ENCODE results near the gene MANSC4.

Gene MANSC4

DNA sequence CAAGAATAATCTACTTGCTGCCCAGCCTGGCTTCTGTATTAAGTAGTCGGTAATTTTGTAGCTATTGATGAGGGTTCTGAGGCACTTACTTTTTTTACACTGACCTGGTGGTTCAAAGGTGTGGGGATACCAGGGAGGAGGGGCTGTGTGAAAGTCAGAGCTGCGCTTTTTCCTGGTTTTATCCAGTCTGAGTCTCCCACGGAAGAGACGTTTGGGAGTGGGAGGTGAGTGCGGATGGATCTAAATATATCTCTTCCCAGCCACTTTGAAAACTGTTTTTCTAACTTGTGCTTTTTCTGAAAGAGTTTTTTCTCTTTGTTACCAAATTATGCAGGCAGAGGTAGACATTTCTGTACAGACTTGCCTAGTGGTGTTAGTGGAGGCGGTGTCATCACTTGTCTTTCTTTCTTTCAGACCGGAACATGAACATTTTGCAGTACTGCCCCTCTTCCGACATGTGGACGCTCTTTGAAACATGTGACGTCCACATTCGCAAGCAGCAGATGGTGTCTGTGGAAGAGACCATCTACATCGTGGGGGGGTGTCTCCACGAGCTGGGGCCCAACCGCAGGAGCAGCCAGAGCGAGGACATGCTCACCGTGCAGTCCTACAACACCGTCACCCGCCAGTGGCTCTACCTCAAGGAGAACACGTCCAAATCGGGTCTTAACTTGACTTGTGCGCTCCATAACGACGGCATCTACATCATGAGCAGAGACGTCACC, 17.4 kb upstream of the MANSC4 start:
- no peak for DNase-seq

DNA sequence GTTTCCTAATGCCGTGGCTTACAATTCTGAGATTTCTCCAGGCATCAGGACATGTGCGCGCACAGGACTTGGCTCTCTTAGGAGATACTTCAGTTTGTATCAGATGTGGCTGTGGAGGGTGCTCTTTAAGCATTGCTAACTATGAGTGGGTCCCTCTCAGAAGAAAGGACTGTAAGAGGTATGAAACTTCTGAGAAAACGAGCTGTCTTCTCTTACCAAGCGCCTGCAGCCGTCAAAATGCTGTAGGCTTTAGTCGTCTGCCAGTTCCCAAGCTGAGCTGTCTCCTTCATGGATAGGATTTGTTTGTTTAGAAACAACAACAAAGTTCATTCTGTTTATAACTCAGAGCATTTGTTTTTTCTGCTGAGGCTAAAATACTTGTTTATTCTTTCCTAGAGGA, 16.1 kb upstream of the MANSC4 start:
- DNase-seq = no peak

DNA sequence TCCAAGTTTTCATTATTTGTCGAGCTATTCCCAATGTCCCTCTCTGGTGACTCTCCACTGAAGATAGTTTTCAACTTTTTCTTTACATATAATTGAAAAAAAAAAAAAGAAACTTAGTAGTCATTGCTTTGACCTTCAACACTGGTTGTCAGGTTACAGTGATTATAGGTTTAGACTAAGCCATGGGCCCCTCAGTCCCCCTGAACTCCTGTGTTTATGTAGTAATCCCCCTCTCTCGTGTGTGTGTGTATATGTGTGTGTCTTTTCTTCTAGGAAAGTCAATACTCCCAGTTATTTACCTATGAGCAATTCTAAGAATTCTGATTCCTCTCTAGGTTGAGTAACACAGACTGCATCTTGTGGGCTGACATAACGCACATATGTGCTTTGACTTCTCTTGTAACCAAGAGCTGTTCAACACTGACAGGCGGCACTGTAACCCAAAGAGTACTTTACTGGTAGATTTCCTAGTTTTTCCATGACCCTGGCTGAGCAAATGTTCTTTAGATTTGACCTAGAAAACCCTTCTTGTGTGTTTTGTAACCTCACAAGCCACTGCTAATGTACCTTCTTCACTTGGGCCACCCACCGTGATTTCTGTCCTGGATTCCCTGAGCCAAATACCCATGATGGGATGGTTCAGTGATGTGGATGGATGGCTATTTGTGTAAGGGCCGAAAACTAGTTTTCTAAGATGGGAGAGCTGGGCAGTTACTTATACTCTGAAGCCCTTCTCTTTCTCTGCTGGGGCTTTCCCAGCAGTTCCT, 15.0 kb upstream of the MANSC4 start:
- no peak for DNase-seq

DNA sequence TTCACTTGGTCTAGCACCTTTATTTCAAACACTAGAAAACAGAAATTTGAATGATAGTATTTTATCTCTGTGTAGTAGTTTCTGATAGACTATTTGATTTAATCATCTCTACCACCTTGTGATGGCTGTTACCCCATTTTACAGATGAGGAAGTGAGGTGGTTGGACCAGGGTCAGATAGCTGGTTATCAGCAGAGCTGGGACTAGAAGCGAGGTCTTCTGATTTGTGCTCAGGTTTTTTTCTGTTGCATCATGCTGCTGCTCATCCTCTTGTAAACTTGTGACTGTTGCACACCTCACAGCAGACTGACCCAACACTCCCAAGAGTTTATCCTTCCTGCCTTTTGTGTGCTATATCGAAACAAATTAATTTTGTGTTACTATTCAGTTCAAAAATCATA, 10.1 kb upstream of the MANSC4 start:
- no peak for DNase-seq

DNA sequence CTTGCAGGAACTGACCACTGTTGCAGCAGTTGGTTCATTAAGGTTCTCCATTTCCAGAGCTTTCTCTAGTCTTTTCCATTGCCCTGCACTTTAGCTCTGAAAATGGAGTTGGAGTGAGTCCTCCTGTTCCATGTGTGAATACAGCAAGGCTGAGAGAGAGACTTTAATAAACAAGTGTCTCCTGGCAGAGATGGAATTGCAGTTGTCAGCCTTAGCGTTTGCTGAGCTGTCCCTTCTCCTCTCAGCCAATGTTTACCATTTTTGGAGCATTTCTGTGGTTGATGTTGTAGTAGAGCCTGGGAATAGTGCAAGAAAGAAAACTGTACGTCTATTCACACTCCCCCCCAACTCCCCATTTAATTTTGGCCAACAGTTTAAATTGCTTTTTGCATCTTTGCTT, 7.5 kb upstream of the MANSC4 start:
- no peak for DNase-seq

DNA sequence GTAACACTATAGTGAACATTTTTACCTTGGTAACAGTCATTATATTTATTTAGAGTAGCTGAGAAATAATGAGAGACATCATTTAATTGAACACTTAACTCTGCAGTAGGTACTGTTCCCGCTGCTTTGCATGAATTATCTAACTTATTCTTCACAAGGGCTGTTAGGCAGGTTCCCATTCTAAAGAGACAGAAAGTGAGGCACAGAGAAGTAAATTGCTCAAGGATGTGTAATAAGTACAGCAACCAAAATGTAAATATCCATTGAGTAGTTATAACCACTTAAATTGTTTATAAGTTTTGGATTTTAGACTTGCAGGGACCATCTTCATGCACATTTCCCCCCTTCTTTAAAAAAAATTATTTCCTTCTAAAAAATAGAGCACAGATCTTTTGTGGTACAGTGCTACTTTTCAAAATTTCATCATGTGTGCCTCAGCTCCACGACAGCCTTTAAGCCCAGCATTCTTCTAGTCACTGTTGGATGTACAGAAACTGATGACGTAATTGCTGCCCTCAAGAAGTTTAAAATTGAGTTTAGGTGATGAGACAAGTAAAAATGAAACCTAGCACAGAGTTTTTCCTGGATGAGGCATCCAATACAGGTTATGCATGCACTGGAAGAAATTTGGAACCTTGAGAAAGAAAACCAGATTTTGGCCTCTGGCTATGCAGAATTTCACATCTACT, 6.0 kb upstream of the MANSC4 start:
- peak; percentile 43 for DNase-seq

- no peak for DNase-seq
Measured at GRCh38 chr12:27782481-27782880, 2.4 kb upstream of the MANSC4 start.

GRCh38 chr12:27781680-27782079, 1.6 kb upstream of the MANSC4 start:
- no peak for DNase-seq

GRCh38 chr12:27780612-27781408, 774 bp upstream of the MANSC4 start:
- DNase-seq = no peak

GRCh38 chr12:27779416-27779919, 568 bp downstream of the MANSC4 start:
- no peak for DNase-seq

- DNase-seq = no peak
Measured at GRCh38 chr12:27778206-27778605, 1.8 kb downstream of the MANSC4 start.

GRCh38 chr12:27777141-27777540, 2.9 kb downstream of the MANSC4 start:
- DNase-seq = no peak

GRCh38 chr12:27772328-27773049, 7.5 kb downstream of the MANSC4 start:
- DNase-seq = no peak

GRCh38 chr12:27771481-27772327, 8.3 kb downstream of the MANSC4 start:
- no peak for DNase-seq

DNA sequence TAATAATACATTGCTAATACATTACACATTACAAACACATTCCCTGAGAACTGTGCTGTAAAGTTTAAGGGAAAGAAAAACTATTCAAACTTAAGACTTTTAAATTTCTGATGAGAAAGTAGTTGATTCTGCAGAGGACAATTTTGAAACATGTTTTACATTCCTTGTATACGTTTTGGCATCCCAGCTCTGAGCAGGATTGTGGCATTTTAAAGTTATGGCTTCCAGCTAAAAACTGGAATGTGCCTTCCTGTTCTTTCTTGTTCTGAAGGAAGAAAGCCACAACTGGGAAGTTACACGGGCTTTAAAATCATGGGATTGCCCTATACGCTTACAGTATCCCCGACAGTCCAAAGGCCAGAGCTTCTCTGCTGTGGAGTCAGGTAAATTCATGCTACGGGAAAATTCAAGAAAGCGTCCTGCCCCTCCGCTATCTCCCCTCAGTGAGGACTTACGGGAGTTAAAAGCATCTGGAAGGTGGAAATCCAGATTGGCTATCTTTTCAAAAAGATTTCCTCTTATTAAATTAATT, 10.8 kb downstream of the MANSC4 start:
- no peak for DNase-seq

- no peak for DNase-seq
Measured at GRCh38 chr12:27766587-27766986, 13.4 kb downstream of the MANSC4 start.

DNA sequence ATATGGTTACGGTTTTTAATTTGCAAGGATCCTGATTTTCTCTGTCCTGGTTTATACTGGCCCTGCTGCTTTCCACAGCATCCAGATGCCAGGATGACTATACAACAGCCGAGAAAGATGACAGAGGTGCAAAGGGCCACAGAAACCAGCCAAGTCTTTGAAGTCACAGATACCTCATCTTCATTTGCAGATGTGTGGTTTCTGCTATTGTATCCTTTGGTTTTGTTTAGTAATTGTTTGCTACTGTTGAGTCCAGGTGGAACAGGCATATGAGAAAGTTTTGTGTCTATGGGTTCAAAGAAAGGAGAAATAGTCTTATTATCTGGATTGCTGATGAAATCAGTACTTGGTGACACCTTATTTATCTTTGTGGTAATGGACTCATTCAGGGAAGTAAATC, 17.3 kb downstream of the MANSC4 start:
- no peak for DNase-seq

DNA sequence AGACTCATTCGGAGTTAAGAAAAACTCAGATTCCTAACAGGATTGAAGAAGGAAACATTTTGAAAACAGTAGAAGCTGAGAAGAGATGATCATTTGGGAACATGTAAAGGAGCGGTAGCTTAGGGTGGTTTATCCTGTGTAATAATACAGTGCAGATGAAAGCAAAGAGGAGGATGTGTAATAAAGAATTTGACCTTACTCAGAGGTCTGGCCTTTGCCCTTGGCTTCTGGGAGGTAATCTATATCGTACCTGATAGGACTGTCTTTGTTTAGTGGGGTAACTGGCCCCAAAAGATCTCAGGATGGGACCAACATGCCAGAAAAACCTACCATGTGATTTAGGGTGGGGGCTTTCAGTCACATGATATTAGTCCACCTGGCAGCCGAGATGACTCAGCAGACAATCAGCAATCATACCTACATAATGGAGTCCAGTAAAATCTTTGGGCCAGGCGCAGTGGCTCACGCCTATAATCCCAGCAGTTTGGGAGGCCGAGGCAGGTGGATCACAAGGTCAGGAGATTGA, 23.3 kb downstream of the MANSC4 start:
- DNase-seq = no peak

GRCh38 chr12:27754795-27755194, 25.2 kb downstream of the MANSC4 start:
- DNase-seq = no peak

- no peak for DNase-seq
Measured at GRCh38 chr12:27751386-27752047, 28.5 kb downstream of the MANSC4 start.
